Tibial artery (tissue), 4 donors: ENCODE measurements around the gene UGGT1.
"Not testable (repeated sequence)": the region's sequence is repeated elsewhere in the genome, so short reads cannot be mapped to it uniquely, and the experiment has no call there.

Source experiments
- DNase-seq, 2 donors: peaks; one replicate each; pipeline ENCODE4 v3.0.0-alpha.2; 2019
- H3K27ac ChIP-seq, 2 donors: fragments of 200-600 bp; sonication (generic) in 1 of 2; 1 replicate in 1 of 2; 2 replicates in 1 of 2; pipeline ENCODE4 v1.5.1; 2018 to 2019; ENCODE audit warnings: mild to moderate bottlenecking in 1 of 2
- H3K27me3 ChIP-seq, 2 donors: fragments of 200-600 bp; sonication (generic) in 1 of 2; one replicate each; pipeline versions ENCODE4 v1.5.1 to v1.6.0; 2016 to 2019
- H3K36me3 ChIP-seq, 3 donors: fragments of 200-600 bp; sonication (generic) in 2 of 3; one replicate each; pipeline ENCODE4 v1.5.1; 2016 to 2019; ENCODE audit warnings: mild to moderate bottlenecking in 2 of 3
- H3K4me1 ChIP-seq, 4 donors: fragments of 200-600 bp; sonication (generic) in 2 of 4; 1 replicate in 3 of 4; 2 replicates in 1 of 4; pipeline ENCODE4 v1.5.1; 2016 to 2019
- H3K4me3 ChIP-seq, 2 donors: fragments of 200-600 bp; sonication (generic) in 1 of 2; 1 replicate in 1 of 2; 2 replicates in 1 of 2; pipeline ENCODE4 v1.5.1; 2018 to 2019; ENCODE audit warnings: mild to moderate bottlenecking in 2 of 2
- H3K9me3 ChIP-seq, 3 donors: fragments of 200-600 bp; sonication (generic) in 1 of 3; one replicate each; pipeline ENCODE4 v1.5.1; 2016 to 2019
- intact Hi-C: fragments of 100-400 bp; cut with DNase I; formaldehyde crosslinking; loops from one replicate; pipeline ENCODE4 v1.15.0; 2023; ENCODE audit warnings: low total_unique reads
- TF ChIP-seq, protein P1 (sequence below), 2 experiments: fragments of 200-600 bp in 1 of 2; fragments of 450-650 bp in 1 of 2; IDR thresholded peaks; one replicate each; pipeline ENCODE4 v1.5.1; 2017 to 2019; ENCODE audit warnings: antibody characterized with exemption in 2 of 2, mild to moderate bottlenecking in 1 of 2, moderate library complexity in 1 of 2

UGGT1 gene

DNA sequence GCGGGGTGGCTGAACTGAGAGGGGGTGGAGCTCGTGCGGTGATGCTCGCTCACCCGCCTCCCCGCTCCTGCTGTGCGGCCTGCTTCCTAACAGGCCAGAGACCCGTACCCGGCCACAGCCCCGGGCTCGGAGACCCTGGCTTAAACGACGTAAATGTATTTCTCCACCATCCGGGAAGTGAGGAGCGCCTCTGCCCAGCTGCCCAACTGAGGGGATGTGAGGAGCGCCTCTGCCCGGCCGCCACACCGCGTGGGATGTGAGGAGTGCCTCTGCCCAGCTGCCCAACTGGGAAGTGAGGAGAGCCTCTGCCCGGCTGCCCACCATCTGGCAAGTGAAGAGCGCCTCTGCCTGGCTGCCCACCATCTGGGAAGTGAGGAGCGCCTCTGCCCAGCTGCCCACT, 117.0 kb downstream of the UGGT1 start:
- TF ChIP-seq, protein P1, sequence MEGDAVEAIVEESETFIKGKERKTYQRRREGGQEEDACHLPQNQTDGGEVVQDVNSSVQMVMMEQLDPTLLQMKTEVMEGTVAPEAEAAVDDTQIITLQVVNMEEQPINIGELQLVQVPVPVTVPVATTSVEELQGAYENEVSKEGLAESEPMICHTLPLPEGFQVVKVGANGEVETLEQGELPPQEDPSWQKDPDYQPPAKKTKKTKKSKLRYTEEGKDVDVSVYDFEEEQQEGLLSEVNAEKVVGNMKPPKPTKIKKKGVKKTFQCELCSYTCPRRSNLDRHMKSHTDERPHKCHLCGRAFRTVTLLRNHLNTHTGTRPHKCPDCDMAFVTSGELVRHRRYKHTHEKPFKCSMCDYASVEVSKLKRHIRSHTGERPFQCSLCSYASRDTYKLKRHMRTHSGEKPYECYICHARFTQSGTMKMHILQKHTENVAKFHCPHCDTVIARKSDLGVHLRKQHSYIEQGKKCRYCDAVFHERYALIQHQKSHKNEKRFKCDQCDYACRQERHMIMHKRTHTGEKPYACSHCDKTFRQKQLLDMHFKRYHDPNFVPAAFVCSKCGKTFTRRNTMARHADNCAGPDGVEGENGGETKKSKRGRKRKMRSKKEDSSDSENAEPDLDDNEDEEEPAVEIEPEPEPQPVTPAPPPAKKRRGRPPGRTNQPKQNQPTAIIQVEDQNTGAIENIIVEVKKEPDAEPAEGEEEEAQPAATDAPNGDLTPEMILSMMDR (IDR thresholded peaks at IDR 0.05) = no peak
- DNase-seq = no peak
- intact Hi-C loops = loop anchor here (2.0 kb wide), 1 partner anchor 77 kb away; no protein-coding TSS in a partner anchor
- H3K27me3 ChIP-seq = no peaks in the 10 kb centered on the region
- H3K9me3 ChIP-seq = peaks cover 0 to 9% (median 0%) of the 10 kb centered on the region in 3 donors
- no peaks in the 10 kb centered on the region for H3K36me3 ChIP-seq
- H3K27ac ChIP-seq = no peak overlapping the region
- H3K4me1 ChIP-seq = no peaks in the 10 kb centered on the region
- no peak overlapping the region for H3K4me3 ChIP-seq

DNA sequence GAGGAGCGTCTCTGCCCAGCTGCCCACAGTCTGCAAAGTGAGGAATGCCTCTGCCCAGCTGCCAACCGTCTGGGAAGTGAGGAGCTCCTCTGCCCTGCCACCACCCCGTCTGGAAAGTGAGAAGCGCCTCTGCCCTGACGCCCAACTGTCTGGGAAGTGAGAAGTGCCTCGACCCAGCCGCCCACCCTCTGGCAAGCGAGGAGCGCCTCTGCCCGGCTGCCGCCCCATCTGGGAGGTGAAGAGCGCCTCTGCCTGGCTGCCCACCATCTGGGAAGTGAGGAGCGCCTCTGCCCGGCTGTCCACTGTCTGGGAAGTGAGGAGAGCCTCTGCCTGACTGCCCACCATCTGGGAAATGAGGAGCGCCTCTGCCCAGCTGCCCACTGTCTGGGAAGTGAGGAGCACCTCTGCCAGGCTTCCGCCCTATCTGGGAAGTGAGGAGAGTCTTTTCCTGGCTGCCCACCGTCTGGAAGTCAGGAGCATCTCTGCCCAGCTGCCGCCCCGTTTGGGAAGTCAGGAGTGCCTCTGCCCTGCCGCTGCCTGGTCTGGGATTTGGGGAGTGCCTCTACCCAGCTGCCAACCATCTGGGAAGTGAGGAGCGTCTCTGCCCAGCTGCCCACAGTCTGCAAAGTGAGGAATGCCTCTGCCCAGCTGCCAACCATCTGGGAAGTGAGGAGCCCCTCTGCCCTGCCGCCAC, 117.8 kb downstream of the UGGT1 start:
- H3K27me3 ChIP-seq, DNase-seq, H3K36me3 ChIP-seq, H3K27ac ChIP-seq, H3K4me3 ChIP-seq, H3K9me3 ChIP-seq, H3K4me1 ChIP-seq: not testable (repeated sequence)
- intact Hi-C loops = loop anchor here (2.0 kb wide), 1 partner anchor 76 kb away; no protein-coding TSS in a partner anchor

DNA sequence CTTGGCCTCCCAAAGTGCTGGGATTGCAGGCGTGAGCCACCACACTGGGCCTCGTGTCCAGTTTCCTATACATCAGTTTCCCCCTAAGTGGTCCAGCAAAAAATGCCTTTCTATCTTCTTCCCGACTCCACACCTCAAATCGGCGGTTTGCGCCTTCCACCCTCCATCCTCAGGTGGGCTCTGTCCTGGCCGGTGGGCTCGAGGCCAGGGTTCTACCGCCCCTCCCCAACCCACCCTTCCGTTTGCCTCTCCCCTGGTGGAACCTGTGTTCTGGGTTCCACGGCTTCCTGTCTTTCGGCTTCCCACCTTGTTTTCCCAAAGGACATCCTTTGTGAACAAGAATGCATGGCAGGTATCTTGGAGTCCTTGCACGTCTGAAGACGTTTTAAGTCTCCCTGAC, 123.3 kb downstream of the UGGT1 start:
- no peak for DNase-seq
- Histone ChIP-seq H3K27me3 (no peaks in the 10 kb centered on the region), H3K4me1 (no peaks in the 10 kb centered on the region), H3K4me3 (no peak overlapping the region), H3K27ac (no peak overlapping the region), H3K9me3 (no peaks in the 10 kb centered on the region), H3K36me3 (no peaks in the 10 kb centered on the region)
- TF ChIP-seq, protein P1 (IDR thresholded peaks at IDR 0.05) = no peak
- intact Hi-C loops = no loop called here

DNA sequence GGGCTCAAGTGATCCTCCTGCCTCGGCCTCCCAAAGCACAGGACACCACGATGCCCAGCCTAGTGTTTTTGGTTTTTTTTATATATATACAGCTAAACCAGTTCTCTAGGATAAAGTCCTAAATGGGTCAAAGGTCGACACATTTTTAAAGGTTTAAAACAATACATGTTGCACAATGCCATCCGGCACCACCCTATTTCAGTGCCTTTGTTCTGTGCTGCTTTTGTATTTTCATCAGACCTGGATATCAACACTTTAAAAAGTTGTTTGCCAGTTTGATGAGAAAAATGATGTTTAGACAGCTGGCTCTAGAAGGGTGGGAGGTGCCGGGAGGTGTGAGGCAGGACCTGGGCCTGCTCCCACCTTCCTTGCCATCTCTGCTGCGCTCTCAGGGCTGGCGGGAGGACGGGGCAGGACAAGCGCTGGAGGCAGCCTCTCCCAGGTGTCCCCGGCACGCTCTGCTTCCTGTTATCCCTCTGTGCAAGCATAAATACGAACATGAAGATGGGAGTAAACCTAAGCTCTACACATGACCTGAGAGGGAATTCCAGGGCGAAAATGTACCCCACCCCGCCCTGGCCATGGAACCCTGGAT, 124.0 kb downstream of the UGGT1 start:
- Histone ChIP-seq H3K9me3 (no peaks in the 10 kb centered on the region), H3K36me3 (no peaks in the 10 kb centered on the region), H3K4me1 (no peaks in the 10 kb centered on the region), H3K27ac (no peak overlapping the region), H3K4me3 (no peak overlapping the region), H3K27me3 (no peaks in the 10 kb centered on the region)
- TF ChIP-seq, protein P1 (IDR thresholded peaks at IDR 0.05) = no peak
- DNase-seq = no peak
- intact Hi-C loops = no loop called here

DNA sequence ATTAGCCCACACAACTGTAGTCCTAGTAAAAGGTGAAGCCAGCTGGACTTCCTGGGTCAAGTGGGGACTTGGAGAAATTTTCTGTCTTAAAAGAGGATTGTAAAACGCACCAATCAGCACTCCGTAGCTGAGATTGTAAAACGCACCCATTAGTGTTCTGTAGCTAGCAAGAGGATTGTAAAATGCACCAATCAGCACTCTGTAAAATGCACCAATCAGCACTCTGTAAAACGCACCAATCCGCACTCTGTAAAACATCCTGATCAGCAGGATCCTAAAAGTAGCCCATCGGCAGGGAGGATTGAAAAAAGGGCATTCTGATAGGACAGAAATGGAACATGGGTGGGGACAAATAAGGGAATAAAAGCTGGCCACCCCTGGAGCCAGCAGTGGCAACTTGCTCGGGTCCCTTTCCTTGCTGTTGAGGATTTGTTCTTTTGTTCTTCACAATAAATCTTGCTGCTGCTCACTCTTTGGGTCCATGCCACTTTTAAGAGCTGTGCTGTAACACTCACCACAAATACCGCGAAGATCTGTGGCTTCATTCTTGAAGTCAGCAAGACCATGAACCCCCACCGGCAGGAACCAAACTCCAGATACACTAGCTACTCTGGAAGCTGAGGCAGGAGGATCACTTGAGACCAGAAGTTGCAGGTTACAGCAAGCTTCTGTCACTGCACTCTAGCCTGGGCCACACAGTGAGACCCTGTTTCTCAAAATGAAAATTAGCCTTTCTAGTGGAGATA, 125.1 kb downstream of the UGGT1 start:
- intact Hi-C loops = no loop called here
- no peak overlapping the region for H3K27ac ChIP-seq
- H3K9me3 ChIP-seq = no peaks in the 10 kb centered on the region
- no peak for DNase-seq
- no peaks in the 10 kb centered on the region for H3K36me3 ChIP-seq
- H3K4me3 ChIP-seq = no peak overlapping the region
- no peaks in the 10 kb centered on the region for H3K4me1 ChIP-seq
- H3K27me3 ChIP-seq = peaks cover 0 to 2% of the 10 kb centered on the region in 2 donors
- TF ChIP-seq, protein P1 (IDR thresholded peaks at IDR 0.05) = no peak

DNA sequence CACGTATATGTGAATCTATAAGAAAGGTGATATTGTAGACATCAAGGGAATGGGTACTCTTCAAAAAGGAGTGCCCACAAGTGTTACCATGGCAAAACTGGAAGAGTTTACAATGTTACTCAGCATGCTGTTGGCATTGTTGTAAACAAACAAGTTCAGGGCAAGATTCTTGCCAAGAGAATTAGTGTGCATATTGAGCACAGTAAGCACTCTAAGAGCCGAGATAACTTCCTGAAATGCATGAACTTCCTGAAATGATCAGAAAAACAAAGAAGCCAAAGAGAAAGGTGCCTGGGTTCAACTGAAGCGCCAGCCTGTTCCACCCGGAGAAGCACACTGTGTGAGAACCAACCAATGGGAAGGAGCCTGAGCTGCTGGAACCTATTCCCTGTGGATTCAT, 126.7 kb downstream of the UGGT1 start:
- no peaks in the 10 kb centered on the region for H3K36me3 ChIP-seq
- no peaks in the 10 kb centered on the region for H3K9me3 ChIP-seq
- H3K27ac ChIP-seq = no peak overlapping the region
- peaks cover 0 to 2% of the 10 kb centered on the region in 2 donors for H3K27me3 ChIP-seq
- no peak overlapping the region for H3K4me3 ChIP-seq
- intact Hi-C loops = no loop called here
- TF ChIP-seq, protein P1 (IDR thresholded peaks at IDR 0.05) = no peak
- no peaks in the 10 kb centered on the region for H3K4me1 ChIP-seq
- DNase-seq = no peak
